Activated CD8-positive, alpha-beta memory T cell treated with anti-CD3 and anti-CD28 coated beads for 1 hour (primary cell): ENCODE data around the gene TREML4.
"Not testable (repeated sequence)": the region's sequence is repeated elsewhere in the genome, so short reads cannot be mapped to it uniquely, and the experiment has no call there.

ENCODE experiments used
- DNase-seq, 2 donors: peaks; one replicate each; pipeline ENCODE4 v3.0.0-alpha.2; 2020; ENCODE audit warnings: low read depth in 1 of 2; ENCODE audit errors: extremely low read depth in 1 of 2

The TREML4 gene

GRCh38 chr6:41201764-41202173 lies 26.4 kb upstream of the TREML4 start:
- no peak for DNase-seq

DNA sequence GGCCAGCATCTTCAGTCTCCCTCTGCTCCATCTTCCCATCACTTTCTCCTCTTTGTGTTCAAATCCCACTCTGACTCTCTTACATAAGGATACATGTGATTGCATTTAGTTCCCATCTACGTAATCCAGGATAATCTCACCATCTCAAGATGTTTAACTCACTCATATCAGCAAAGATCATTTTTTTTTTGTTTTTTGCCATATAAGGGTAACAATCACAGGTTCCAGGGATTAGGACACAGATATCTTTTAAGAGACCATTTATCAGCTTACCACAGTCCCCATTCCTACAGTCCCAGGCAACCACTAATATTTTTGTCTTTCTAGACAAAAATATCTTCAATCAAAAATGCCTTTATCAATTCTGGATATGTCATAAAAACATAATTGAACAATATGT lies 24.0 kb upstream of the TREML4 start:
- DNase-seq, result no peak

- DNase-seq, result no peak
Measured at GRCh38 chr6:41208439-41209106, 19.6 kb upstream of the TREML4 start.

DNA sequence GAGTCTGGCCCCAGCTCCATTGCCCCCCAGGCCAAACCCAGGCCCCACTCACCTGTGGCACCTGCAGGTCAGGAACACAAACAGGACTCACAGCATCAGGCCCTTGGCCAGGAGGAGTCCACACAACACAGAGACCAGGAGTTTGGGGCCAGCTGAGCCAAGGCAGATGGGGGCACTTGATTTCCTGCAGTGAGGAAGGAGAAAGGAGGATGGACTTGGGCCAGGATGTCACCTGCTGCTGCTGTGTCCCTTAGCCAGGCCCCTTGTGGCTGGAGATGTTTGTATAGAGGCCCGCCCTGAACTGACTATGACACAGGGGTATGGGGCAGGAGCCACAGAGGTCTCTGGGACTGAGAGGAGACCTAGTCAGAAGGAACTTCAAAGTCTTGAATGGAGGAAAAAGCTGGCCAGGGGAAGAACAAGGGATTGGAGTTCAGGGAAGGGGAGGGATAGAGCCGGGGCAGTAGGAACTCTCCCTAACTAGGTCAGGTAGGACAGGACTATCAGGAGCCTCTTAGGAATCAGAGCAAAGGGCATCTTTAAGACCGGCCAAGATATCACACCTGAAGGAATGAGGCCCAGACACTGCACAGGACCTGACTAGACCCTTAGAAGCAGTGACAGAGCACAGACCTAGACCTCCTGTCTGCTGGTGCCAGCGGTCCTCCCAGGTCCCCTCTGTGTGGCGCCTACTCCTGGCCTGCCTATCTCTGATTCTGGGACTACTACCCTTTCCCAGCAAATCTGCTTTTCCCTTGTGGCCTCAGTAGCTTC lies 18.4 kb upstream of the TREML4 start:
- DNase-seq, result no peak

GRCh38 chr6:41214559-41215238 lies 13.4 kb upstream of the TREML4 start:
- no peak for DNase-seq

- no peak for DNase-seq
Measured at GRCh38 chr6:41215777-41216176, 12.4 kb upstream of the TREML4 start.

- DNase-seq, result no peak
Measured at GRCh38 chr6:41216616-41217015, 11.5 kb upstream of the TREML4 start.

GRCh38 chr6:41222045-41222444 lies 6.1 kb upstream of the TREML4 start:
- no peak for DNase-seq

DNA sequence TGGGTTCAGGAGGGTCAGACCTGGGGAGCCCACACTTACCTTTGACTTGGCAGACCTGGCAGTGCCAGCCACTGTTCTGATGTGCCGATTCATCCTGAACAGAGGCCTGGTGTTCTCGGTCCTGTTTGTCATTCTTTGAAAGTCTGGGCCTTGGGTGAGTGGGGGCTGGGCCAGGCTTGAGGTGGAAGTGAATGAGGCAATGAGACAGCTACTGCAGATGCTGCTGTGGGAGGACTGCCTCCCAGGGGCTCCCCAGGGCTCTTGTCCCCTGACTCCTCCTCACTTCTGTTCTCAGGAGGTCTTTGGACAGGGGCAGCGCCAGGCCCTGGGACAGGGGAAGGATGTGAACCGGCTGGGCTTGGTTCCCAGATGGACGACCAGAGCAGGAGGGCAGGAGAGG lies 5.6 kb upstream of the TREML4 start:
- DNase-seq, result no peak

DNA sequence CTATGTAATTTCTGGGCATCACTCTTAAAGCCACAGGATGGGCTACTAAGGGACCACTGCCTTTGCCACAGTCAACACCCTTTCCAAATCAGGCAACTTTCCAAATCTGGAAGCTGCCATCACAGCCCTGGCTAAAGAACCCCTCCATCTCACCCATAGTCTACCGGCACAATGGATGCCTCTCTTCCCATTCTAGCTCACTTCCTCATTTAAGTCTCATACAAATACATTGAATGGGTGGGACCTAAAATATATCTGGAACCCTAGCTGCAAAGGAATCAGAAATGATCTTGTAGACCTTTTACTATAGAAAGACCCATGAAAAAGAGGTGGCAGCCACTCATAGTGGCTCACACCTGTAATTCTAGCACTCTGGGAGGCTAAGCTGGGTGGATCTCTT lies 3.3 kb upstream of the TREML4 start:
- no peak for DNase-seq

- DNase-seq, result no peak
Measured at GRCh38 chr6:41226752-41227151, 1.4 kb upstream of the TREML4 start.

DNA sequence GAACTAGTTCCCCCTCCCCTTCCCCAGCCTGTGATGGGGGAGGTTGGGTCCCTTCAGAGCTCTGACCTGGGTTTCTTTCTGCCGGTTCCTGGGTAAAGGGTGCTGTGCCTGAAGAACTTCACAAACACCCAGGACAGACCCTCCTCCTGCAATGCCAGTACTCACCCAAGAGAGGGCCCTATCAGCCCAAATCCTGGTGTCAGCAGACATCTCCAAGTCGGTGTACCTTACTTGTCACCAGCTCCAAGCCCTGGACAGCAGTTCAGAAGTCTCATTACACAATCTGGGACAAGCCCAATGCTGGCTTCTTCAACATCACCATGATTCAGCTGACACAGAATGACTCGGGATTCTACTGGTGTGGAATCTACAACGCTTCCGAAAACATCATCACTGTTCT lies 467 bp downstream of the TREML4 start:
- DNase-seq, result no peak

DNA sequence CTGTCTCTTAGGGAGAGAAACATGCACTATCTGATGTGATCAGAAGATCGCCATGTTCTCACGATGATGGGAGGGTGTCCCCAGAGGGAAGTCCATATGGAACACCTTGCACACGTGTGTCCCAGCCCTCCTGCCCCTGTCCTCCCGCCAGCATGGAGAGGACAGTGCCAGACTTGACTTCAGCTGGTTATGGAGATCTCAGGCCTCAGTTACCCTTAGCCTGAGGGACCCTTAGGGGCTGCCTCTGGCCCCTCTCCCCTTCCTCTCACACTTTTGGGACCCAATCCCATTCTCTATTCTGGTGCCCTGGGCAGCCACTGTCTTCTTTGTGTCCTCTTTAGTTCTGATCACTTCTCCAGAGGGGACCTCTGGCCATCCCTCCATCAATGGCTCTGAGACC lies 1.6 kb downstream of the TREML4 start:
- no peak for DNase-seq

GRCh38 chr6:41231246-41231645 lies 3.1 kb downstream of the TREML4 start:
- DNase-seq, result no peak

- no peak for DNase-seq
Measured at GRCh38 chr6:41232667-41233066, 4.5 kb downstream of the TREML4 start.

DNA sequence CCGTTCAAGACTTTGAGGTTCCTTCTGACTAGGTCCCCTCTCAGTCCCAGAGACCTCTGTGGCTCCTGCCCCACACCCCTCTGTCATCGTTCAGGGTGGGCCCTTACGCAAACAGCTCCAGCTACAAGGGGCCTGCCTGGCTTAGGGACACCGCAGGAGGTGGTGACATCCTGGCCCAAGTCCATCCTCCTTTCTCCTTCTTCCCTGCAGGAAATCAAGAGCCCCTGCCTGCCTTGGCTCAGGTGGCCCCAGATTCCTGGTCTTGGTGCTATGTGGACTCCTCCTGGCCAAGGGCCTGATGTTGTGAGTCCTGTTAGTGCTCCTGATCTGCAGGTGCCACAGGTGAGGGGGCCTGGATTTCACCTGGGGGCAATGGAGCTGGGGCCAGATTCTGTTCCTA lies 8.1 kb downstream of the TREML4 start:
- no peak for DNase-seq

GRCh38 chr6:41237128-41237527 lies 9.0 kb downstream of the TREML4 start:
- no peak for DNase-seq

DNA sequence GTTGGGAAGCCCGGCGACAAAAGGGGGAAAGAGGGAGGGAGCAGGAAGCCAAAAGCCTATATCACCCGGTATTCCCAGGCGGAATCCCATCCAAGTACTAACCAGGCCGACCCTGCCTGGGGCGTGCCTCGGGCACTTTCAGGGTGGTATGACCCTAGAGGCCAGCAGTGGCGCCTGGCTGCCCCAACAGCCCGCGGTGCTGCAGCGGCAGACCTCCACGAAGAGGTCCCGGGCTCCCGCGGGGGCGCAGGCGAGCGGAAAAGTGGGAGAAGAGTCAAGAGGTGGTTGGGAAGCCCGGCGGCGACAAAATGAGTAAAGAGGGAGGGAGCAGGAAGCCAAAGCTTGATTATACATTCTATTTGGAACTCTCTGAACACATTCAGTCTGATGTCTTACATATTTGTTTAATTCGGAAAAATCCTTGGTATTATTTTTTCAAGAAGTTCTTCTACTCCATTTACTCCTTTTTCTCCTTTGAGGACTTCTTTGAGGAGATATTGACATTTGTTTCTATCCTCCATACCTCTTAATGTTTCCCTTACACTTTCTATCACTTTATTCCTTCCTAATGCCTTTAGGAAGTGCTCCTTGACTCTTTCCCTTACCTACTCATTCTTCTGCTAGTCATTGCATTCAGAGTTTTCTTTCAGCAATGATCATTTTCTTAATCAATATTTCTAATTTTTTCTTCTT lies 11.5 kb downstream of the TREML4 start:
- DNase-seq, result no peak

- not testable (repeated sequence) for DNase-seq
Measured at GRCh38 chr6:41246529-41246928, 18.4 kb downstream of the TREML4 start.

GRCh38 chr6:41247288-41247865 lies 19.2 kb downstream of the TREML4 start:
- no peak for DNase-seq
